ENCODE measurements around the gene CAMK1D. TPM values are rescaled to one million over a fixed set of nuclear protein-coding genes. Genes with fewer than 3 reads are reported as not detected.
"Not testable (repeated sequence)": the region's sequence is repeated elsewhere in the genome, so short reads cannot be mapped to it uniquely, and the experiment has no call there.

Gene CAMK1D
- total RNA-seq, 2 donors from 2014 or later = 4.8 to 14.5 TPM

DNA sequence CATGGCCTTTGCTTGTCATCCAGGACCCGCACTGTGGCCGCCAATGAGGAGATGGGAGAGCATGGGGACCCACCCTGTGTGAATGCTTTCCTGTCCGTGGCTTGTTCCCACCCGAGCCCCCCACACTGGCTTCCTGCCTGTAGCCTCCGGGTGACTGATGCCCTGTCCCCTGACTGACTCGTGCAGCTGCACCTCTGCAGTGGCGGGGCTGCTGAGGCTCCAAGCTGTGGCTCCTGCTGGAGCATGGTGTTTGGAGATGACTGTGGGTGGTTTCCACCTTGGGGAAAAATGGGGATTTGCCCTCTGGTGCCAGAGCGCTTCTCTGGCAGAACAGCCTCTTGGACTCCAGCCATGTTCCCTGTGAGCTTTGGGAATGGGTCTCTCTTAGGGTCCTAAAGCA lies 2.1 kb downstream of the CAMK1D start:
- Histone ChIP-seq H3K27me3 (replicated peaks; ENCODE audit: insufficient read depth) (no peaks in the 10 kb centered on the region), H3K9me3 (no peaks in the 10 kb centered on the region), H3K27ac (no peak overlapping the region), H3K36me3 (no peaks in the 10 kb centered on the region), H3K4me3 (no peak overlapping the region), H3K4me1 (replicated peaks) (no peaks in the 10 kb centered on the region)
- WGBS = 60% methylated on average over 8 of the region's 8 CpGs
- intact Hi-C loops (cut with DNase I) = loop anchor here (10.0 kb wide), 1 partner anchor 53 kb away; no protein-coding TSS in a partner anchor
- no peak for DNase-seq (ENCODE audit: low spot score)
- no peak for TF ChIP-seq POLR2AphosphoS5 (IDR thresholded peaks at IDR 0.05)
- TF ChIP-seq, protein P1, sequence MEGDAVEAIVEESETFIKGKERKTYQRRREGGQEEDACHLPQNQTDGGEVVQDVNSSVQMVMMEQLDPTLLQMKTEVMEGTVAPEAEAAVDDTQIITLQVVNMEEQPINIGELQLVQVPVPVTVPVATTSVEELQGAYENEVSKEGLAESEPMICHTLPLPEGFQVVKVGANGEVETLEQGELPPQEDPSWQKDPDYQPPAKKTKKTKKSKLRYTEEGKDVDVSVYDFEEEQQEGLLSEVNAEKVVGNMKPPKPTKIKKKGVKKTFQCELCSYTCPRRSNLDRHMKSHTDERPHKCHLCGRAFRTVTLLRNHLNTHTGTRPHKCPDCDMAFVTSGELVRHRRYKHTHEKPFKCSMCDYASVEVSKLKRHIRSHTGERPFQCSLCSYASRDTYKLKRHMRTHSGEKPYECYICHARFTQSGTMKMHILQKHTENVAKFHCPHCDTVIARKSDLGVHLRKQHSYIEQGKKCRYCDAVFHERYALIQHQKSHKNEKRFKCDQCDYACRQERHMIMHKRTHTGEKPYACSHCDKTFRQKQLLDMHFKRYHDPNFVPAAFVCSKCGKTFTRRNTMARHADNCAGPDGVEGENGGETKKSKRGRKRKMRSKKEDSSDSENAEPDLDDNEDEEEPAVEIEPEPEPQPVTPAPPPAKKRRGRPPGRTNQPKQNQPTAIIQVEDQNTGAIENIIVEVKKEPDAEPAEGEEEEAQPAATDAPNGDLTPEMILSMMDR (IDR thresholded peaks at IDR 0.05) = no peak
- no peak for TF ChIP-seq POLR2A (IDR thresholded peaks at IDR 0.05)

DNA sequence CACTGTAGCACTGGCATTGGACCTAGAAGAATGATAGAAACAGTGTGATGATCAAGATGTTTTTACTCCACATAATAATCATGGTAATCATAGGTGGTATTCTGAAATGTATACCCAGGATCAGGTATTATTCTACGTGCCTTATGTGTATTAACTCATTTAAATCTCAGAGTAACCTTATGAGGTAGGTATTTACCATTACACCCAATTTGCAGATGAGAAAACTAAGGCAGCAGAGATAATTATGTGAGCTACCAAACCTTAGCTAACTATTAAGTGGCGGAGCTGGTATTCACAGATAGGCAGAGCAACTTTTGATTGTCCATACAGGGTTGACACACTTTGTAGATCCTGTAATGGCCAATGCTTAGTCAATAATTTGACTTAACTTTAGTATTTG lies 2.5 kb downstream of the CAMK1D start:
- Histone ChIP-seq H3K9me3 (no peaks in the 10 kb centered on the region), H3K4me3 (no peak overlapping the region), H3K4me1 (replicated peaks) (no peaks in the 10 kb centered on the region), H3K27me3 (replicated peaks; ENCODE audit: insufficient read depth) (no peaks in the 10 kb centered on the region), H3K27ac (no peak overlapping the region), H3K36me3 (no peaks in the 10 kb centered on the region)
- DNase-seq (ENCODE audit: low spot score) = no peak
- TF ChIP-seq, protein P1 (IDR thresholded peaks at IDR 0.05) = no peak
- TF ChIP-seq POLR2AphosphoS5 (IDR thresholded peaks at IDR 0.05) = no peak
- no peak for TF ChIP-seq POLR2A (IDR thresholded peaks at IDR 0.05)
- WGBS = 96% methylated on average over 2 of the region's 2 CpGs
- intact Hi-C loops (cut with DNase I) = loop anchor here (10.0 kb wide), 1 partner anchor 53 kb away; no protein-coding TSS in a partner anchor

DNA sequence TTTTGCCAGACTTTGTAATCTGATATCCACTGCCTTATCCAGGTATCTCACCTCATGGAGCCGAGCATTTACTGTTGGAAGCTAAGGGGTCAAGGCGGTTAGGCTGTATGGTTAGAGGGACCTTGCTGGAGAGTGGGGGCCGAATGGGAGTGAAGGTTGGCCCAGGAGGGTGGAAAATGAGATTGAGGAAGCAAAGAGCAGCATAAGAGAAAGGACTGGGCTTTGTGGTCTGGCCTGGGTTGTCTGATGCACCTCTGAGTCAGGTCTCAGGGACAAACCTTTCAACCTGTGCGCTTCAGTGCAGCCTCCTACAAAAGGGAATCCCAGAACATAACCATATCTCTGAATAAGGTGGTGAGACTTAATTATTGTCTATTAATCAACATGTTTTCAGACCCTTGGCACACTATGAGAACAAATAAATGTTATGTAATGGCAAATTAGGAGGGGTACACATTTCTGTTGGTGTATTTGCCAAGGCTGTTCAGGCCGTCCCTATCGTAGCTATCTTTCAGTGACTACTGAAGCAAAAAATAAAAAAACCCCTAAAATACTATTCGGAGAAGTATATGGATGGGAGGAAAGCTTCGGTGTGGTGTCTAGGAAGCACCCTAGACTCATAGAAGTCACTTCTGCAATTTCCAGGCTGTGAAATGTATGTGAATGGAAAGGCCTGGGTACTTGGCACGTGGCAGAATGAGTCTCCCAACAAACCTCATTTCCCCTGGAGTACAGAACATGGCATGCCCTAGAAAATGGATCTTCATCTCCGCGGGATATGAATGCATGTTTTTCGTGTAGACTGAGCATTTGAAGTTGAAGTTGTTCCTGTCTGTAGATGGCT lies 4.3 kb downstream of the CAMK1D start:
- 85% methylated on average over 12 of the region's 12 CpGs for WGBS
- Histone ChIP-seq H3K4me3 (no peak overlapping the region), H3K27ac (no peak overlapping the region), H3K4me1 (replicated peaks) (no peaks in the 10 kb centered on the region), H3K27me3 (replicated peaks; ENCODE audit: insufficient read depth) (no peaks in the 10 kb centered on the region), H3K9me3 (no peaks in the 10 kb centered on the region), H3K36me3 (no peaks in the 10 kb centered on the region)
- TF ChIP-seq POLR2AphosphoS5 (IDR thresholded peaks at IDR 0.05) (no peak), POLR2A (IDR thresholded peaks at IDR 0.05) (no peak)
- TF ChIP-seq, protein P1 (IDR thresholded peaks at IDR 0.05) = no peak
- DNase-seq (ENCODE audit: low spot score) = no peak
- intact Hi-C loops (cut with DNase I) = loop anchor here (10.0 kb wide), 1 partner anchor 51 kb away; no protein-coding TSS in a partner anchor

DNA sequence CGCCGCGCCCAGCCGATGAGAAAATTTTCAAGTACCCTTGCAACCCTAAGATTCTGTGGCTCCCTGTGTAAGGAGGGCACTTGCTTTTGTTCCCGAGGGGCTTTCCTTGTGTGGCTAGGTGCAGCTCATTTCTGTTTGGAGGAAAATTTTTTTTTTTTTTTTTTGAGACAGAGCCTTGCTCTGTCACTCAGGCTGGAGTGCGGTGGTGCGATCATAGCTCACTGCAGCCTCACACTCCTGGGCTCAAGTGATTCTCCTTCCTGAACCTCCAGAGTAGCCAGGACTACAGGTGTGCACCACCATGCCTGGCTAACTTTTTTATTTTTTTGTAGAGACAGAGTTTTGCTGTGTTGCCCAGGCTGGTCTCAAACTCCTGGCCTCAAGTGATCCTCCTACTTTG lies 5.3 kb downstream of the CAMK1D start:
- H3K4me3 ChIP-seq; H3K9me3 ChIP-seq; H3K27ac ChIP-seq; H3K4me1 ChIP-seq (replicated peaks); H3K27me3 ChIP-seq (replicated peaks; ENCODE audit: insufficient read depth); H3K36me3 ChIP-seq; DNase-seq (ENCODE audit: low spot score): not testable (repeated sequence)
- WGBS = 100% methylated on average over 7 of the region's 7 CpGs
- intact Hi-C loops (cut with DNase I) = loop anchor here (10.0 kb wide), 1 partner anchor 50 kb away; no protein-coding TSS in a partner anchor

DNA sequence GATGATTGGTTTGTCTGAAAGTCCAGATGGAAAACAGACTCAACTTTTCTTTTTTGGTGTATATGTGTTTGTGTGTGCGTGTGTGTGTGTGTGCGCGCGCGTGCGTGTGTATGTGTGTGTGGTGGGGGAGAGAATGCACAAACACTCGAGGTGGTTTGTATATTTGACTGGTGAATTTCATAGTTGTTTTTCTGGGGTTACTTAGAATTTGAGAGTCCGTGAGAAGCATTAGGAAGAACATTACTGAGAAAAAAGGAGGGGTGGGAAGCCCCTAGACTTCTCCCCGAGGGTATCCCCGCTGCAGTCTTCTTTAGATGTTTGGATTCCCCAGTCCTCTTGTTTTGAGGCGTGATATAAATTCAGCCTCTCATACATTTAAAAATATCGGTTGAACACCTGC lies 6.0 kb downstream of the CAMK1D start:
- Histone ChIP-seq H3K27ac (no peak overlapping the region), H3K36me3 (no peaks in the 10 kb centered on the region), H3K4me1 (replicated peaks) (no peaks in the 10 kb centered on the region), H3K4me3 (no peak overlapping the region), H3K27me3 (replicated peaks; ENCODE audit: insufficient read depth) (no peaks in the 10 kb centered on the region), H3K9me3 (no peaks in the 10 kb centered on the region)
- TF ChIP-seq POLR2A (IDR thresholded peaks at IDR 0.05) = no peak
- TF ChIP-seq, protein P1 (IDR thresholded peaks at IDR 0.05) = no peak
- no peak for TF ChIP-seq POLR2AphosphoS5 (IDR thresholded peaks at IDR 0.05)
- WGBS = 92% methylated on average over 12 of the region's 12 CpGs
- DNase-seq (ENCODE audit: low spot score) = no peak
- intact Hi-C loops (cut with DNase I) = loop anchor here (10.0 kb wide), 1 partner anchor 49 kb away; no protein-coding TSS in a partner anchor
